Stimulated activated CD4-positive, alpha-beta T cell treated with anti-CD3 and anti-CD28 coated beads, Interleukin-2, amount 100 ng/mL, for 24 hours (primary cell): ENCODE measurements around the gene ZNHIT2.

Source experiments
- DNase-seq, 2 donors: peaks; one replicate each; pipeline ENCODE4 v3.0.0-alpha.2; 2020

The ZNHIT2 gene

GRCh38 chr11:65100674-65101350 is 16.7 kb downstream of the ZNHIT2 start:
- DNase-seq = no peak

DNA sequence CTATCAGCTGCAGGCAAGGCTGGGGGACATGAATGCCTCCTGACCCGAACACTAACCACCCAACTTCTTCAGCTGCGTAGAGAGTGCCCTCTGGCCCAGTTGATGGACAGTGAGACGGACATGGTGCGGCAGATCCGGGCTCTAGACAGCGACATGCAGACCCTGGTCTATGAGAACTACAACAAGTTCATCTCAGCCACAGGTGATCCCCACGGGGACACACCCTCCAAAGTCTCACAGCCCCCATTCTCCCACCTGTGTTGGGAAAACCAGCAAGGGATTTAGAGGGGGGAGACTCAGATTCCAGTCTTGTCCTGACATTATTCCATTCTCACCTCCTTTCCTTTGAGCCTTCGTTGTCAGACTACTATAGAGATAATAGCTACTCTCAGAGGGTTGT is 20.6 kb downstream of the ZNHIT2 start:
- no peak for DNase-seq

GRCh38 chr11:65095974-65096806 is 21.3 kb downstream of the ZNHIT2 start, which contains the start of gene VPS51:
Gene VPS51 (plus strand): TSS chr11:65096214. CDS start chr11:65096251, 37 bp downstream.
- DNase-seq = peak; percentile 87 to 89

DNA sequence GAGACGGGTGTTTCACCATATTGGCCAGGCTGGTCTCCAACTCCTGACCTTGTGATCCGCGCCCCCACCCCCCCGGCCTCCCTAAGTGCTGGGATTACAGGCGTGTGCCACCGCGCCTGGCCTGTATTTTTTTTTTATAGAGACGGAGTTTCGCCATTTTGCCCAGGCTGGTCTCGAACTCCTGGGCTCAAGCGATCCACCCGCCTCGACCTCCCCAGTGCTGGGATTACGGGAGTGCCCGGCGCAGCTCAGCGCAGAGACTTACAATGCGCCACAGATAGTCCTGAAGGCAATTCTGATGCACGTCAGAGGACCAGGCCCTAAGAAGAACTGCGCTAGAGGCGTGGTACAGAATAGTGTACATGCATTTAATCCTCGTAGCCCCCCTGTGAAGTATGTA is 22.1 kb downstream of the ZNHIT2 start:
- no peak for DNase-seq

DNA sequence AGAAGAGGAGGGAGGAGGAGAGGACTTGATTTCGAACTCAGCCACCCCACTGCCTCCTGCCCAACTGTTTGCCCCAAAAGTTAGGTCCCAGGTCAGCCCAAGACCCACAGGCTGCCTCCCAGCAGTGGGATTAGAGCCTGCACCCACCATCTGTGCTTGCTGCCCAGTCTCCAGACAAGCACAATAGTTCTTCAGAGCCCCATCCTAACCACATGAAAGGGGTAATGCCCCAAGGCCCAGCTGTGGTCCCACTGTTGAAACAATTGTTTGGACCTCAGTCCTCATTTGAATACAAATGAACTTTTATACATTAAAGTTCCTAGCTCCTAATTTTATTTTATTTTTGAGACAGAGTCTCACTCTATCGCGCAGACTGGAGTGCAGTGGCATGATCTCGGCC is 26.9 kb downstream of the ZNHIT2 start:
- DNase-seq = no peak

GRCh38 chr11:65089621-65090020 is 27.9 kb downstream of the ZNHIT2 start:
- DNase-seq = no peak

- no peak for DNase-seq
Measured at GRCh38 chr11:65087827-65088226, 29.7 kb downstream of the ZNHIT2 start.

GRCh38 chr11:65087216-65087615 is 30.3 kb downstream of the ZNHIT2 start:
- DNase-seq = no peak

DNA sequence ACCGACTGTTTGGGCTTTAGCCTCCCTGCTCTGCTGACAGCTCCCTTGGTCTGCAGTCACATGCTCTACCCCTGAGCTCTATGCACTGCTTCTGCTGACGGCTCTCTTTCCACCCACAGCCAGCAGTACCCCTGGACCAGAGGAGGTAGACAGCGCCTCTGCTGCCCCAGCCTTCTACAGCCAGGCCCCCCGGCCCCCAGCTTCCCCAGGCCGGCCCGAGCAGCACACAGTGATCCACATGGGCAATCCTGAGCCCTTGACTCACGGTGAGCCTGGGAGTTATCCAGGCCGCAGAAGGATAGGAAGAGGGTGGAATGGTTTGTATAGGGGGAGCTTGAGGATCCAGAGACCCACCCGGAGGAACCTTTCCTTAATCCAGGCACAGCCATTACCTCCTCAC is 30.7 kb downstream of the ZNHIT2 start:
- DNase-seq = no peak

DNA sequence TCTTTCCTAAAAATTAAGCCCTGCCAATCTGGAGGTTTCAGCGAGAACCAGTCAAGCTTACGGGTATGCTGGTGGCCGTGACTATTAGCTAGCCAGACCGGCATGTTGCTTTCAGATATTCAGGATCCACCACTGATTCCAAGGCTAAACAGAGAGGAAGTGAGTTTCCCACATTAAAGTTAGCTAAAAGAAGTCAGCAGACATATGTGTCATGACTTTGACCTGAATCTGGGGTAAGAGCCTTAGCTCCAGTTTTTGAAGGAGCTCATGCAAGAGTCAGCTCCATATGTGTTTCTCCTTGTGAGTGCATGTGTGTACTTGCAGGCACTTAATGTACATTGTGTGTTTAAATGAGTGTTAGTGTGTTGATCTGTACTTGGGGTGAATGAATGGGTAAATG is 32.1 kb downstream of the ZNHIT2 start:
- DNase-seq = no peak

DNA sequence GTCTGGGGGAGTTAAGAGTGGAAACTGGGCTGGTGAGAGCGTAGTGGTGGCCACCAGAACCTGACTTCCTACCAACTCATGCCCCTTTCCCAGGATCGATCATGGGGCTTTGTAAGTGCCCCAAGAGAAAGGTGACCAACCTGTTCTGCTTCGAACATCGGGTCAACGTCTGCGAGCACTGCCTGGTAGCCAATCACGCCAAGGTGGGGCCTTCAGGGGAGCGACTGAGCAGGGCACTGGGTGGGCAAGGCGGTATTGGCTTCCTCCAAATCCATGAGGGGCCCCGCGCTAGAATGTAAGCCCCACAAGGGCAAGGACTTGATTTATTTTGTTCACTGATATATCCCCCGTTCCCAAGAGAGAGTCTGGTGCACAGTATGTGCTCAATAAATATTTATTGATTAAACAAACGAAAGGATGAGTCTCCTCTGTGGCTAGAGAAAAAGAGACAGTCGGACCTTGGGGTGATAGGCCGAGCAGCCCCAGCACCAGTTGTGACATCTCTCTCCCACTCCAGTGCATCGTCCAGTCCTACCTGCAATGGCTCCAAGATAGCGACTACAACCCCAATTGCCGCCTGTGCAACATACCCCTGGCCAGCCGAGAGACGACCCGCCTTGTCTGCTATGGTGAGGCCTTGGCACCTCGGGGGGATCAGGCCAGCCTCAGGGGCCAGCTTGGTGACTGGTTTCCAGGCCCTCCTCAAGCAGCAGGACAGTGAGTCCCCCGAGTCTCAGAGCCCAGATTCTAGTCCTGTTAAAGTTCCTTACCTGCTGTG is 32.7 kb downstream of the ZNHIT2 start:
- DNase-seq = no peak

DNA sequence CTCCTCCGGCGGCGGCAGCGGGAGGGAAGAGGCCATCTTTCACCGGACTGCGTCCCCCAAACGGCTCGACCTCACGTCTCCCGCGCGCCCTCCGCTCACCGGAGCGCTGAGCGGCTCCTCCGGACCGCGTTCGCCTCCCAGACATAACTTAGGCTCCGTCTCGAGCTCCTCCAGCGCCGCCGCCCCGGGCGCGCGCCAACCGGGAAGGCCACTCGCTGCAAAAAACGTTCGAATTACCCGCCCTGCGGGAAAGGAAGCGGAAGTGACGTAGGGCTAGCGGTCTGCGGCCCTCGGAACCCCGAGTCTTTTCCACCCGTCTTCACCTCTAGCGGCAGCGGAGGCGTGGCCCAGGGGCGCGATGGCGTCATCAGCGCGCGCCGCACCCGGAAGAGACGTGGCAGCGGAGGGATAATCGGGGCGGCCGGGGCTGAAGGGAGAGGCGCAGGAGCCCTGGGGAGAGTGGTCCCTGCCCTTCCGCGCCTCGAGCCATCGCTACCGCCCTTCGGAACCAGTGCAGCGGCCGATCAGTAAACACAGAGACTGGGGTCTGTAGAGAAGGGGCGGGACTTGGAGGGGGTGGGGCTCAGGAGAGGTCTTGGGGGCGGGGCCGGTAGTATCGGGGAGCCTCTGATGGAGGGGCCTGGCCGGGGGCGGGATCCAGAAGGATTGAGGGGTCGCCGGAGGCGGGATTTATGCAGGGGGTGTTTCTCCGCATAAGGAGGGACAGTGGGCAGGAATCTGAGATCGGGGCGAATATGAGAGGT is 33.5 kb downstream of the ZNHIT2 start, which contains the start of the genes CDCA5 and ZFPL1:
Gene CDCA5, minus strand, starts transcription at position 207 of the 764 bp plus-strand sequence. Its CDS starts 62 bp downstream, at position 145.
Gene ZFPL1, plus strand, starts transcription at position 389 of the 764 bp plus-strand sequence. CDS start 477 bp downstream, outside the sequence.
- peak; percentile 97 for DNase-seq

DNA sequence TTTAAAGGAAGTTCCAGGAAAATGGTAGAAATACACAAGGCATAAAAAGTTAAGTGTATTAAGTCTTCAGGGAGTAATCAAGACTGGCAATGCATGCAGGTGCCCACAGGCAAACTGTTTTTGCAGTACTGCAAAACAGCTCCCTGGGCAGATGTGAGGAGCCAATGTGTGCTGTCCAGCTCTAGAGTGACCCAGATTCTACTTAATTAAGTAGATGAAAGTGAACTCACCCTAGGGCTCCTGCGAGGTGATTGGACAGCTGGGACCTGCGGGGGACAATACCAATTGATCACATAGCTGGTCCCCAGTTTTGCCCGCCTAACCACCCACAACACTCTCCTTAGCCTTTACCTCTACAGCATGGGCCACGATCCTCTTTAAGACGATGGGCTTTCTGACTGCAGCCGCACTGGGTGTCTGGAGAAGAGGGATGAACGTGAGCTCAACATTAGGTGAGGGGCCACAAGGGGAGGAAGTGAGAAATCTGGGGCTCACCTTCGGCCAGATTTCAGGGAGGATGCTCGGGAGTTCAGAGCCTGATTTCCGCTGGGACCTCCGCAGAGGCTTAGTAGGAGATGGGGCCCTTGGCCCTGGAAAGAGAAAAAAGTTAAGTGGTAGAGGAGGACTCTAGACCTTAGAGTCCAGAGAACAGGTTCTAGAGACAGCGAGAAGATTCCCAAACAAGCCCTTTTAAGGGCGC is 34.2 kb downstream of the ZNHIT2 start:
- no peak for DNase-seq

DNA sequence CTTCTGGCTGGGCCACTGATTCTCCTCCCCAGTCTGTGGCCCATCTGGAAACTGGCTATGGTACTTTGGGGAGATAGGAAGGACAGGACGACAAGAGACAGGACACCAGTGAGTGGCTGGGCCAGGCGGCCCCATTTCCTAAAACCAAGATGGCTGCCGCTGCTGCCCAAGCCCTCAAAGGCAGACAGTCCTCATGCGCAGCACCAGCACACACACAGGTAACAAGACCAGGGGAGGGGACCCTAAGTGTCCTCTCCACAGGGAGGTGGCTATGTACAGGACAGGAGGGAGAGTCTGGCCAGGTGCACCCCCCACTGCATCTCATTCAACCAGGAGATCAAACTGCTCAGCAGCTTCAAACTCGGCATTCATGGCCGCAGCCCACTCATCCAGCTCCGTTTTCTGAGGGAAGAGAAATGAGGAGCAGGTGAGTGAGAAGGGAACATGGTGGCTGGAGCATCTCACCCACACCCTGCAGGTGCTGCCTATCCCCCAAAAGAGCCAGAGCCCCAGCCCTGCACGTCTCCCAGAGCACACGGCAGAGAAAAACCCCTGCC is 38.6 kb downstream of the ZNHIT2 start:
- DNase-seq = no peak

DNA sequence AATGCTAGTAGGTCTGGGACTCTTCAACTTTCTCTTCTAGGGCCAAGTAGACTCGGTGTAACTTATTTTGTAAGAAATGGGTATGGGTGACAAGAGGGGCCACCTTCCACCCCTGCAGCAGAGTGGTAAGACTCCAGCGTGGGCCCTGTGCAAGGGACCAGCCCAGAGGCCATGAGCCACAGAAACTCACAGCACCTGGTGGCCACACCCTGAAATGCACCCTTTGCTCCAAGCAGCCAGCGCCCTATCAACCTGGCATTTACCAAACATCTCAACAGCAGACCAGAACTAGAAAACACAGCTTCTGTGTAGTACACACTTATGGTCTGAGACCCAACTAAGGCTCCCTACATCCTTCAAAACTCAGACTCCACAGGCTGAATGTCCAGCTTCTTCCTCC is 39.4 kb downstream of the ZNHIT2 start:
- DNase-seq = peak; percentile 72 to 75

- no peak for DNase-seq
Measured at GRCh38 chr11:65077451-65077850, 40.0 kb downstream of the ZNHIT2 start.

GRCh38 chr11:65072631-65072966 is 44.9 kb downstream of the ZNHIT2 start:
- DNase-seq = no peak

- no peak for DNase-seq
Measured at GRCh38 chr11:65071907-65072630, 45.4 kb downstream of the ZNHIT2 start.

DNA sequence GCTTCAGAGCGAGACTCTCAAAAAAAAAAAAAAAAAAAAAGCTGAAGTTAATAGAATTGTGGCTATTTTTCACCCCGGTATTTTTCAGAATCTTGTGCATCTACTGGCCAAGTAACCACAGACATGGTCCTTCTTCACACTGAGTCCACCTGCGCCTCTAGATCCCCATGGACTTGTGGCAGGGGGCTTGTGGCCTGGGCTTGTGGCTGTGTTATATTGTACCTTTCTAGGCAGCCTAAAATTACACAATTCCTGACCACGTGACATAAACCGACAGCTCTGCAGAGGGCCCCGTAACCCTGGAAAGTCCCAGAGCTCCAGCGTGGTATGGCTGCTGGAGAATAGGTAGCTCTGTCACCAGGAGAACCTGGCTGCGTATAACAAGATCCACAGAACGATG is 48.3 kb downstream of the ZNHIT2 start:
- DNase-seq = no peak

- DNase-seq = no peak
Measured at GRCh38 chr11:65067446-65067845, 50.1 kb downstream of the ZNHIT2 start.

DNA sequence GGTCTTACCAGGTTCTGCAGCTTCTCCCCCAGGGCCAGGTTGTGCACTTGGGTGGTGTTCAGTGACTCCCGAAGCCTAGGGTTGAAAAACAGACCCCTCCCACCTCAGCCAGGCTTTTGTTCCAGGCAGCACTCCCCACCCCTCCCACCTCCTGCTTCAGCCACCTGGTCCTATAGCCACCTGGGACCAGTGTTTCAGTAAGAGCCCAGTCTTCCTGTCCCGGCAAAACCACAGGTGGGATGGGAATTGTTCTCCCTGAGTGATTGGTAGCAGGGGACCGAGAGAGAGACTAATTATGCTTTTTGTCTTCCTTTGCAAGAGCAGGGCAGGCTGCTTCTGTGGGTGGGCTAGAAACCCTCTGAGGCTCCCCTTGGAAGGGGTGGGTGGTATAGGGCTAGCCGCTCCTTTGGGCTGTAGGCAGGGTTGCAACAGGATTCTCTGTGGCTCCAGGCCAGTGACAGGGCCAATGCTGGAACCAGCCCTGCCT is 50.7 kb downstream of the ZNHIT2 start:
- no peak for DNase-seq
